MM.1S (cell line): ENCODE data around the gene GLT8D2.

Experiments
- EZH2 ChIP-seq: fragments of 300-600 bp; sonication (generic); optimal IDR thresholded peaks from 2 replicates; pipeline ENCODE3; 2017; ENCODE audit warnings: low read depth, mild to moderate bottlenecking, antibody characterized with exemption, low read length, mixed read lengths
- TF ChIP-seq, protein P1 (sequence below): fragments of 300-600 bp; sonication (generic); IDR thresholded peaks from 2 replicates; pipeline ENCODE4 v1.5.1; 2016; ENCODE audit warnings: antibody characterized with exemption, low read length, mixed read lengths

DNA sequence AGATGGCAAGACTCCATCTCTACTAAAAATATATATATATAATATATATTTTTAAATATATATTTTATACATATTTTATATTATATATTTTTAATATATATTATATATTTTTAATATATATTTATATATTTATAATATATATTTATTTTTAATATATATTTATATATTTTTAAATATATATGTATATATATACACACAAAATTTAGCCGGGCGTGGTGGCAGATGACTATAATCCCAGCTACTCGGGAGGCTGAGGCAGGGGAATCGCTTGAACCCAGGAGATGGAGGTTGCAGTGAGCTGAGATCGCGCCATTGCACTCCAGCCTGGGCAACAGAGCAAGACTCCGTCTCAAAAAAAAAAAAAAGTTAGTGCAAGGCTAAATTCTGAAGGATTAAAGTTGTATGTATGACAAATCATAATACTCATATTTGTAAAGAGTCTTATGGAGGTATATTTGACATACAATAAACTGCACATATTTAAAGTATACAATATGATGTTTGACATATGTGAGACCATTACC, 92.1 kb downstream of the GLT8D2 start:
- TF ChIP-seq, protein P1, sequence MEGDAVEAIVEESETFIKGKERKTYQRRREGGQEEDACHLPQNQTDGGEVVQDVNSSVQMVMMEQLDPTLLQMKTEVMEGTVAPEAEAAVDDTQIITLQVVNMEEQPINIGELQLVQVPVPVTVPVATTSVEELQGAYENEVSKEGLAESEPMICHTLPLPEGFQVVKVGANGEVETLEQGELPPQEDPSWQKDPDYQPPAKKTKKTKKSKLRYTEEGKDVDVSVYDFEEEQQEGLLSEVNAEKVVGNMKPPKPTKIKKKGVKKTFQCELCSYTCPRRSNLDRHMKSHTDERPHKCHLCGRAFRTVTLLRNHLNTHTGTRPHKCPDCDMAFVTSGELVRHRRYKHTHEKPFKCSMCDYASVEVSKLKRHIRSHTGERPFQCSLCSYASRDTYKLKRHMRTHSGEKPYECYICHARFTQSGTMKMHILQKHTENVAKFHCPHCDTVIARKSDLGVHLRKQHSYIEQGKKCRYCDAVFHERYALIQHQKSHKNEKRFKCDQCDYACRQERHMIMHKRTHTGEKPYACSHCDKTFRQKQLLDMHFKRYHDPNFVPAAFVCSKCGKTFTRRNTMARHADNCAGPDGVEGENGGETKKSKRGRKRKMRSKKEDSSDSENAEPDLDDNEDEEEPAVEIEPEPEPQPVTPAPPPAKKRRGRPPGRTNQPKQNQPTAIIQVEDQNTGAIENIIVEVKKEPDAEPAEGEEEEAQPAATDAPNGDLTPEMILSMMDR = no peak
- TF ChIP-seq EZH2 = no peak
